Neural cell (in vitro differentiated cells): ENCODE results near the gene CSTB.

Experiments
- EP300 ChIP-seq: fragments of 450-650 bp; conservative IDR thresholded peaks from 2 replicates; pipeline ENCODE4 v1.6.1; 2014; ENCODE audit warnings: antibody characterized with exemption, mild to moderate bottlenecking, moderate library complexity; ENCODE audit not compliant: poor library complexity, severe bottlenecking
- EZH2 ChIP-seq: fragments of 200-600, 300-800 bp; shearing (Covaris generic), sonication (generic); IDR thresholded peaks from 2 replicates; pipeline ENCODE4 v1.6.1; 2014; ENCODE audit warnings: antibody characterized with exemption, low read length, borderline replicate concordance, mild to moderate bottlenecking; ENCODE audit not compliant: insufficient read depth, poor library complexity, severe bottlenecking
- POLR2AphosphoS5 ChIP-seq: IDR thresholded peaks from 2 replicates; pipeline ENCODE4 v1.6.1; 2012
- SMC3 ChIP-seq: fragments of 450-650 bp; conservative IDR thresholded peaks from 2 replicates; pipeline ENCODE4 v1.6.1; 2014; ENCODE audit warnings: antibody characterized with exemption, mild to moderate bottlenecking, moderate library complexity; ENCODE audit not compliant: poor library complexity
- TAF1 ChIP-seq: IDR thresholded peaks from 2 replicates; pipeline ENCODE4 v1.6.1; 2012; ENCODE audit warnings: low read depth
- TF ChIP-seq, protein P1 (sequence below): IDR thresholded peaks from 2 replicates; pipeline ENCODE4 v1.6.1; 2012; ENCODE audit warnings: borderline replicate concordance
- TF ChIP-seq, protein P2 (sequence below): fragments of 450-650 bp; IDR thresholded peaks from 2 replicates; pipeline ENCODE4 v1.5.1; 2014; ENCODE audit warnings: antibody characterized with exemption, mild to moderate bottlenecking, moderate library complexity; ENCODE audit not compliant: poor library complexity, severe bottlenecking

DNA sequence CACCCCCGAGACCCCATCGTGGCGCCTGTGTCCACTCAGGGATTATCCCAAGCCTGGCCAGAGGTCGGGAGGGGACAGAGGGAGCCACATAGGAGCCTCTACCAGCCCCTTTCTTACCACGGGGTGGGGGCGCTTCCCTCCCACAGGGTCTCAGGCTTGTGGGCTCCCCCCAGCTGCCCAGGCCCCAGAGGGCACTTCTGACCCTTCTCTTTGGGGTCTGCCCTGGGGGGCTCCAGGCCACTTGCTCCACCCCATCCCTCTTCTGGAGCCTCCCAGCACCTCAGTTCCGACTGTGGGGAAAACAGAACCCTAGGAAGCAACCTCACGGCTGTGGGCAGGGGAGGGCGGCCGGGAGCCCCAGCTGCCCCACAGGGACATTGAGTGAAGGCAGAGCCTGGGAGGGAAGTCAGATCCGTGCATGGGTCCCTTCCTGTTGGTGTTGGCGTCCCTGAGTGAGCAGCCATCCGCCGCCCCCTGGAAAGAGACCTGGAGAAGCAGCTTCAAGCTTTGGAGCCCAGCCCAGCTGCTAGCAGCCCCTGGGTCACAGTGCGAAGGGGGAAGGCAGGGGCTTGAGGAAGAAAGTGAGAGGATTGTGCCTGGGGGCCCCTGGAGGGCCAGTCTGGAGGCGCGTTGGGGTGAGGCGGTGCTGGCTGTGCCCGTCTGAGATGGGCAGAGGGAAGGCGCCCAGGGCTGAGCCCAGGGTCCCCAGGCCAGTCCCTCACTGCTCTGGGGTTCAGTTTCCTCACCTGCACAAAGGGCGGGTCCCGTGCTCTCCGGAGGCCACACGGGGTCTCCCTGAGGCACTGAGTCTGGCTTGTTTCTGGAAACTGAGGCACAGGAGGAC lies 35.4 kb upstream of the CSTB start:
- TF ChIP-seq, protein P1, sequence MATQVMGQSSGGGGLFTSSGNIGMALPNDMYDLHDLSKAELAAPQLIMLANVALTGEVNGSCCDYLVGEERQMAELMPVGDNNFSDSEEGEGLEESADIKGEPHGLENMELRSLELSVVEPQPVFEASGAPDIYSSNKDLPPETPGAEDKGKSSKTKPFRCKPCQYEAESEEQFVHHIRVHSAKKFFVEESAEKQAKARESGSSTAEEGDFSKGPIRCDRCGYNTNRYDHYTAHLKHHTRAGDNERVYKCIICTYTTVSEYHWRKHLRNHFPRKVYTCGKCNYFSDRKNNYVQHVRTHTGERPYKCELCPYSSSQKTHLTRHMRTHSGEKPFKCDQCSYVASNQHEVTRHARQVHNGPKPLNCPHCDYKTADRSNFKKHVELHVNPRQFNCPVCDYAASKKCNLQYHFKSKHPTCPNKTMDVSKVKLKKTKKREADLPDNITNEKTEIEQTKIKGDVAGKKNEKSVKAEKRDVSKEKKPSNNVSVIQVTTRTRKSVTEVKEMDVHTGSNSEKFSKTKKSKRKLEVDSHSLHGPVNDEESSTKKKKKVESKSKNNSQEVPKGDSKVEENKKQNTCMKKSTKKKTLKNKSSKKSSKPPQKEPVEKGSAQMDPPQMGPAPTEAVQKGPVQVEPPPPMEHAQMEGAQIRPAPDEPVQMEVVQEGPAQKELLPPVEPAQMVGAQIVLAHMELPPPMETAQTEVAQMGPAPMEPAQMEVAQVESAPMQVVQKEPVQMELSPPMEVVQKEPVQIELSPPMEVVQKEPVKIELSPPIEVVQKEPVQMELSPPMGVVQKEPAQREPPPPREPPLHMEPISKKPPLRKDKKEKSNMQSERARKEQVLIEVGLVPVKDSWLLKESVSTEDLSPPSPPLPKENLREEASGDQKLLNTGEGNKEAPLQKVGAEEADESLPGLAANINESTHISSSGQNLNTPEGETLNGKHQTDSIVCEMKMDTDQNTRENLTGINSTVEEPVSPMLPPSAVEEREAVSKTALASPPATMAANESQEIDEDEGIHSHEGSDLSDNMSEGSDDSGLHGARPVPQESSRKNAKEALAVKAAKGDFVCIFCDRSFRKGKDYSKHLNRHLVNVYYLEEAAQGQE = no peak
- TF ChIP-seq TAF1 (no peak), EP300 (no peak), POLR2AphosphoS5 (no peak), EZH2 (no peak), SMC3 (no peak)
- TF ChIP-seq, protein P2, sequence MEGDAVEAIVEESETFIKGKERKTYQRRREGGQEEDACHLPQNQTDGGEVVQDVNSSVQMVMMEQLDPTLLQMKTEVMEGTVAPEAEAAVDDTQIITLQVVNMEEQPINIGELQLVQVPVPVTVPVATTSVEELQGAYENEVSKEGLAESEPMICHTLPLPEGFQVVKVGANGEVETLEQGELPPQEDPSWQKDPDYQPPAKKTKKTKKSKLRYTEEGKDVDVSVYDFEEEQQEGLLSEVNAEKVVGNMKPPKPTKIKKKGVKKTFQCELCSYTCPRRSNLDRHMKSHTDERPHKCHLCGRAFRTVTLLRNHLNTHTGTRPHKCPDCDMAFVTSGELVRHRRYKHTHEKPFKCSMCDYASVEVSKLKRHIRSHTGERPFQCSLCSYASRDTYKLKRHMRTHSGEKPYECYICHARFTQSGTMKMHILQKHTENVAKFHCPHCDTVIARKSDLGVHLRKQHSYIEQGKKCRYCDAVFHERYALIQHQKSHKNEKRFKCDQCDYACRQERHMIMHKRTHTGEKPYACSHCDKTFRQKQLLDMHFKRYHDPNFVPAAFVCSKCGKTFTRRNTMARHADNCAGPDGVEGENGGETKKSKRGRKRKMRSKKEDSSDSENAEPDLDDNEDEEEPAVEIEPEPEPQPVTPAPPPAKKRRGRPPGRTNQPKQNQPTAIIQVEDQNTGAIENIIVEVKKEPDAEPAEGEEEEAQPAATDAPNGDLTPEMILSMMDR = no peak
